Measurements from ENCODE around the gene SARDH. TPM values are rescaled to one million over a fixed set of nuclear protein-coding genes. Genes with fewer than 3 reads are reported as not detected.

Gene SARDH
- total and polyA plus RNA-seq, 2 donors (not counting 1 experiment from before 2014, with no cell fraction given), result 0.03 to 0.07 TPM

DNA sequence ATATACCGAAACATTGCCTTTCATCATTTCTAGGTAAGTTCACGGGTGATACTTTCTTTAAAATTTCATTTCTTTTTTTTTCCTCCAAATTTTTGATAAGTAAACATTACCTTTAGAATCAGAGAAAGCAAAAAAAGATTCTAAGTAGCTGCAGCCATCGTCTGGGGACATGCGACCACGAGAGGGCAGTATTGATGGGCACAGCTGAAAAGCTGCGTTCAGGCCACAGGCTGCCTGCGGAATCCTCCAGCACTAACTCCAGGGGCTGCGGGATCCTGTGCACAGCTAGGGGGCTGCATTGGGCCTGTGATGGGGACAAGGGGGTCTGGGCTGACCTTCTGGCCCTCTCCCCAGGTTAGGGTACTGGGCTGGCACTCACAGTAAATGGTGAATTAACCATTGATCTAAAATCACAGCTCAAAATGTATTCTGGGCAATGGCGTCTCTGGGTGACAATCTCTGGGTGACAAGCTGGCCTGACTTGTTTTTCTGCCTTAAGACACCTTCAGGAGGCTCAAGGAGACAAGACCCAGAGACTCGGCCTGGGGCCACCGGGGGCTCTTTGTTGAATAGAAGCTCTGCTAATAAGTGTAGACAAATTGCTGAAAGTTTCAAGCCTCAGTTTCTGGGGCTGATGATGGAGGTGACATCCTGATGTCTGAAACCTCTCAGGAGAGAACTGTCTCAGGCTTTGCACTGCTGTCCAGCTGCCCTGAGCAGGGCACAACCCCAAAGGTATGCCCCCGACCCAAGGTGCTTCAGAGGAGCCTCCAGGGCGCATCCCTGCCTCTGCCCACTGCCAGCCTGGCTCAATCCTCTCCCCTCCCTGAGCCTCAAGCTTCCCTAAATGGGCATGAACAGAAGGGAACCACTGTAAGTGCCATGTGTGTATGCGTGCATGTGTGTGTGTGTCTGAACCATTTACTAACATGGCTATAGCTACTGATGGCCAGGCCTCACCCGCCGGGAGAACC lies 44.3 kb upstream of the SARDH start:
- peak overlapping the region; percentile 82 for H3K27ac Mint-ChIP-seq
- POLR2A ChIA-PET, result interaction anchor here (0.6 to 1.5 kb wide), 3 partner anchors 36 to 212 kb away, joined by 5 to 16 read pairs (median 6); no protein-coding TSS in a partner anchor

More for the DNA sequence above, 44.3 kb upstream of the SARDH start:
- Mint-ChIP-seq H3K9me3 (ENCODE audit: insufficient read depth) (no peaks in the 10 kb centered on the region), H3K4me1 (peaks cover 61% of the 10 kb centered on the region), H3K27me3 (no peaks in the 10 kb centered on the region), H3K4me3 (peak overlapping the region; percentile 59)
- CTCF ChIA-PET, result interaction anchor here (0.6 to 19.3 kb wide), 38 partner anchors 9 to 319 kb away, joined by 3 to 561 read pairs (median 5); partner anchors contain the start of genes BRD3OS and SARDH
- Histone ChIP-seq H4K20me1 (ENCODE audit: control insufficient read depth, insufficient read depth, low read length, poor library complexity, severe bottlenecking) (peaks cover 32% of the 10 kb centered on the region), H3K9me3 (ENCODE audit: control extremely low read depth in 1 of 3, control insufficient read depth in 2 of 3, insufficient read depth in 1 of 3, low read length in 2 of 3) (no peaks in the 10 kb centered on the region), H3K27ac (ENCODE audit: low read length in 2 of 2) (peak overlapping the region; percentile 2 to 59), H3K27me3 (replicated peaks in 1 of 4; ENCODE audit: control extremely low read depth in 1 of 4, control insufficient read depth in 3 of 4, insufficient read depth in 4 of 4, low read length in 3 of 4) (no peaks in the 10 kb centered on the region), H3K4me2 (replicated peaks; ENCODE audit: low read depth, low read length, poor library complexity, severe bottlenecking) (peak overlapping the region; percentile 56), H3K9ac (ENCODE audit: low read length) (no peak overlapping the region), H3K4me1 (ENCODE audit: control insufficient read depth in 2 of 2, insufficient read depth in 2 of 2, low read length in 2 of 2) (peaks cover 54 to 62% of the 10 kb centered on the region in 2 donors), H3K36me3 (replicated peaks in 1 of 2; ENCODE audit: control extremely low read depth in 1 of 2, control insufficient read depth in 1 of 2, extremely low read depth in 1 of 2, insufficient read depth in 2 of 2, low read length in 1 of 2) (peaks cover 0 to 58% of the 10 kb centered on the region in 2 experiments), H3K79me2 (ENCODE audit: control insufficient read depth, insufficient read depth, low read length) (peaks cover 60% of the 10 kb centered on the region), H3K4me3 (ENCODE audit: control extremely low read depth in 1 of 5, extremely low read depth in 1 of 5, insufficient read depth in 1 of 5, low read depth in 2 of 5, low read length in 4 of 5) (no peak overlapping the region), H2AFZ (ENCODE audit: insufficient read depth, low read depth, low read length, poor library complexity, severe bottlenecking) (no peak overlapping the region)
- WGBS (ENCODE audit: insufficient coverage), result 48% methylated on average over 11 of the region's 16 CpGs
- peak; percentile 85 for DNase-seq
- intact Hi-C loops (cut with micrococcal nuclease), result loop anchor here (1.0 kb wide), 2 partner anchors 11 to 212 kb away; no protein-coding TSS in a partner anchor
- ATAC-seq (ENCODE audit: low read depth), result peak; percentile 16
- TF ChIP-seq, protein P1, sequence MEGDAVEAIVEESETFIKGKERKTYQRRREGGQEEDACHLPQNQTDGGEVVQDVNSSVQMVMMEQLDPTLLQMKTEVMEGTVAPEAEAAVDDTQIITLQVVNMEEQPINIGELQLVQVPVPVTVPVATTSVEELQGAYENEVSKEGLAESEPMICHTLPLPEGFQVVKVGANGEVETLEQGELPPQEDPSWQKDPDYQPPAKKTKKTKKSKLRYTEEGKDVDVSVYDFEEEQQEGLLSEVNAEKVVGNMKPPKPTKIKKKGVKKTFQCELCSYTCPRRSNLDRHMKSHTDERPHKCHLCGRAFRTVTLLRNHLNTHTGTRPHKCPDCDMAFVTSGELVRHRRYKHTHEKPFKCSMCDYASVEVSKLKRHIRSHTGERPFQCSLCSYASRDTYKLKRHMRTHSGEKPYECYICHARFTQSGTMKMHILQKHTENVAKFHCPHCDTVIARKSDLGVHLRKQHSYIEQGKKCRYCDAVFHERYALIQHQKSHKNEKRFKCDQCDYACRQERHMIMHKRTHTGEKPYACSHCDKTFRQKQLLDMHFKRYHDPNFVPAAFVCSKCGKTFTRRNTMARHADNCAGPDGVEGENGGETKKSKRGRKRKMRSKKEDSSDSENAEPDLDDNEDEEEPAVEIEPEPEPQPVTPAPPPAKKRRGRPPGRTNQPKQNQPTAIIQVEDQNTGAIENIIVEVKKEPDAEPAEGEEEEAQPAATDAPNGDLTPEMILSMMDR (IDR thresholded peaks at IDR 0.05), result peak; percentile 85
- no peak for TF ChIP-seq EZH2 (IDR thresholded peaks at IDR 0.05; ENCODE audit: borderline replicate concordance, insufficient read depth, low read depth, low read length, poor library complexity, severe bottlenecking)
